HG03469 (cell line): ENCODE data around the gene CIPC.

Experiments
- ATAC-seq: cut with Tn5 transposase; IDR thresholded peaks from one replicate; pipeline ENCODE4 v1.9.1; 2021; ENCODE audit warnings: mild to moderate bottlenecking, moderate library complexity, moderate number of reproducible peaks; ENCODE audit not compliant: unreplicated experiment

The CIPC gene

GRCh38 chr14:77123381-77124325 is 25.6 kb downstream of the CIPC start:
- ATAC-seq: no peak

GRCh38 chr14:77124345-77125280 is 26.6 kb downstream of the CIPC start:
- no peak for ATAC-seq

GRCh38 chr14:77125281-77125801 is 27.3 kb downstream of the CIPC start:
- ATAC-seq: no peak

- ATAC-seq: no peak
Observed at GRCh38 chr14:77125823-77126325, 27.8 kb downstream of the CIPC start.

GRCh38 chr14:77126461-77126990 is 28.5 kb downstream of the CIPC start:
- no peak for ATAC-seq

GRCh38 chr14:77128414-77128891 is 30.4 kb downstream of the CIPC start:
- no peak for ATAC-seq

GRCh38 chr14:77130386-77130785 is 32.3 kb downstream of the CIPC start:
- ATAC-seq: no peak

- no peak for ATAC-seq
Observed at GRCh38 chr14:77131206-77131605, 33.1 kb downstream of the CIPC start.

- ATAC-seq: no peak
Observed at GRCh38 chr14:77131871-77132486, 33.9 kb downstream of the CIPC start.

GRCh38 chr14:77133720-77134338 is 35.8 kb downstream of the CIPC start:
- no peak for ATAC-seq

- no peak for ATAC-seq
Observed at GRCh38 chr14:77139022-77139421, 41.0 kb downstream of the CIPC start.

GRCh38 chr14:77139540-77140358 is 41.7 kb downstream of the CIPC start:
- ATAC-seq: no peak

GRCh38 chr14:77140359-77141213 is 42.5 kb downstream of the CIPC start:
- no peak for ATAC-seq

- no peak for ATAC-seq
Observed at GRCh38 chr14:77141214-77142004, 43.4 kb downstream of the CIPC start, which contains the start of gene ZDHHC22. Gene ZDHHC22 (minus strand): TSS chr14:77141791. CDS start chr14:77139738, 2,053 bp downstream.

GRCh38 chr14:77142005-77142800 is 44.1 kb downstream of the CIPC start:
- no peak for ATAC-seq

GRCh38 chr14:77143071-77143470 is 45.0 kb downstream of the CIPC start:
- ATAC-seq: no peak
